22Rv1 (cell line): ENCODE data around the gene SOCS6.

Experiments
- CTCF ChIP-seq: fragments of 450-650 bp; IDR thresholded peaks from 2 replicates; pipeline ENCODE4 v1.5.1; 2017; ENCODE audit warnings: mild to moderate bottlenecking
- ZFX ChIP-seq: fragments of 450-650 bp; IDR thresholded peaks from 2 replicates; pipeline ENCODE4 v1.6.1; 2017; ENCODE audit warnings: antibody characterized with exemption, borderline replicate concordance

DNA sequence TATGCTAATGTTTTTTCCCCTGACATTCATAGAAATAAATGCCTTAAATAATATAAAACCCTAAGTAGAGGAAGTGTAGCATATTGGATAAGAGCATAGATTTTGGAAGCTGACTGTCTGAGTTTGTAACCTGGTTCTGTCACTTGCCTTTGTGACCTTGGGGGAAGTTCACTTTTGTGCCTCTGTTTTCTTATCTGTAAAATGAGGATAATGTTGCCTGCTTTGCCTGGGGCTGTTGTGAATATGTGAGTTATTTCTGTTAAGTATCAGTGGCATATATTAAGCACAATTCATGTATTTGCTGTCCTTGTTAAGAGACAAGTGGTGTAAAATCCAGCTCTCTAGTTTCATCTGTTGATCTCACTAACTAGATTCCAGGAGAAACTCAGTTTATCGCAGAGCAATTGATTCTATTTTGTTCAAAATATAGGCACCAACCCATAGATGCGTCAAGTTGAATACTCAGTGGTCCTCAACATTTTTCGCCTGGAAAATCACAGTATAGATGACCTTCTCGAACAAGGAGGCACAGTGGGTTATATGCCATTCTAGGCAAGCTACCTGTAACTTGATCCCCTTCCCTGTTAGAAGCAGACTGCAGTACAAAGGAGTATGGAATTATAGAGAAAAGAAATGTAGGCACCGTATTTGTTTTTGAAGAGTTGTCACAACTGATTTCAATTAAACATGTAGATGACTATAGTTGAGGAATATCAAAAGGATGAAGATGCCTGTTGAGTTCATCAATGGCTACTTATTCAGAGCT lies 67.0 kb downstream of the SOCS6 start:
- TF ChIP-seq CTCF = no peak
- no peak for TF ChIP-seq ZFX
